ENCODE measurements around the gene NABP2.

DNA sequence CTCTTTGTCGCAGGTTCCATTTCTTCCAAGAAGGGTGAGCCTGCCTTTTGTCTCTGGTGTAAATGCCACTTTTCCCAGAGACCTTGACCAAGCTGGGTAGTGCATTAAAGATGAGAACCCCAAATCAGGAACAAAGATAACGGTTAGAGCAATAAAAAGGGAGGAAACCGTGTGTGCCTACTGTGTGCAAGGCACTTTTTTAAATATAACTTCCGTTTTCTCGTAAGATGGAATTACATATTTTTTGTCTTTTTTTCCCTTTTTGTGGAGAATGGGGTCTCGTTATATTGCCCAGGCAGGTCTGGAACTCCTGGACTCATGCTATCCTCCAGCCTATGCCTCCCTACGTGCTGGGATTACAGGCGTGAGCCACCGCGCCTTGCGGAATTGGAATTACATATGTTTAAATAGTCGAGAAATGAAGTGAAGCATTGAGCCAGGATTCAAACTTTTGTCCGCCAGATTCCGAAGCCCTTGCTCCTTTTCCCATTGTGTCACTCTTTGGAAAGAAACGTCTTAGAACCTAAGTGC, 506 bp upstream of the NABP2 start:
- TF ChIP-seq CTCF (IDR thresholded peaks at IDR 0.05; ENCODE audit: insufficient read depth, low read length, poor library complexity, severe bottlenecking) (no peak), EZH2phosphoT487 (conservative IDR thresholded peaks at IDR 0.05; ENCODE audit: low read length) (no peak)
